Neural progenitor cell (in vitro differentiated cells): ENCODE results near the gene ABO.

ENCODE experiments used
- EZH2 ChIP-seq: fragments of 200-600 bp; sonication (generic); IDR thresholded peaks from 2 replicates; pipeline ENCODE4 v1.6.1; 2017; ENCODE audit warnings: antibody characterized with exemption, mild to moderate bottlenecking, moderate library complexity
- TF ChIP-seq, protein P1 (sequence below): fragments of 200-600 bp; sonication (generic); IDR thresholded peaks from 2 replicates; pipeline ENCODE4 v1.5.1; 2017; ENCODE audit warnings: antibody characterized with exemption, mild to moderate bottlenecking

DNA sequence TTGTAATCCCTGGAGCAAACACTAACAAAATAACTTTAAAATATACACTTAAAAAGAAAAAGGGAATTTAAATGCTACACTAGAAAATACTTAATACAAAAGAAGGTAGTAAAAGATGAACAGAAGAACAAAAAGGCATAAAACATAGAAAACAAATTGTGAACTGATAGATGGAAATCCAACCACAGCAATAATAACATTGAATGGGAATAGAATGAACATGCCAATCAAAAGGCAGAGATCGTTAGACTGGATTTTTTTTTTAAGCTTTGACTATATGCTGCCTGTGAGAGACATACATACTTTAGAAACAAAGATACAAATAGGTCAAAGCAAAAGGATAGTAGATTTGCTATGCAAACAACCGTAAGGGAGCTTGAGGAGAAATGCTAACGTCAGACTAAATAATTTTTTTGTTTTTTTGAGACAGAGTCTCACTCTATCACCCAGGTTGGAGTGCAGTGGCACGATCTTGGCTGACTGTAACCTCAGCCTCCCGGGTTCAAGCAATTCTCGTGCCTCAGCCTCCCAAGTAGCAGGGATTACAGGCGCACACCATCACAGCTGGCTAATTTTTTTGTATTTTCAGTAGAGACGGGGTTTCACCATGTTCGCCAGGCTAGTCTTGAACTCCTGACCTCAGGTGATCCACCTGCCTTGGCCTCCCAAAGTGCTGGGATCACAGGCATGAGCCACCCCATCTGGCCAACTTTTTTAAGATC lies 6.5 kb downstream of the ABO start:
- TF ChIP-seq, protein P1, sequence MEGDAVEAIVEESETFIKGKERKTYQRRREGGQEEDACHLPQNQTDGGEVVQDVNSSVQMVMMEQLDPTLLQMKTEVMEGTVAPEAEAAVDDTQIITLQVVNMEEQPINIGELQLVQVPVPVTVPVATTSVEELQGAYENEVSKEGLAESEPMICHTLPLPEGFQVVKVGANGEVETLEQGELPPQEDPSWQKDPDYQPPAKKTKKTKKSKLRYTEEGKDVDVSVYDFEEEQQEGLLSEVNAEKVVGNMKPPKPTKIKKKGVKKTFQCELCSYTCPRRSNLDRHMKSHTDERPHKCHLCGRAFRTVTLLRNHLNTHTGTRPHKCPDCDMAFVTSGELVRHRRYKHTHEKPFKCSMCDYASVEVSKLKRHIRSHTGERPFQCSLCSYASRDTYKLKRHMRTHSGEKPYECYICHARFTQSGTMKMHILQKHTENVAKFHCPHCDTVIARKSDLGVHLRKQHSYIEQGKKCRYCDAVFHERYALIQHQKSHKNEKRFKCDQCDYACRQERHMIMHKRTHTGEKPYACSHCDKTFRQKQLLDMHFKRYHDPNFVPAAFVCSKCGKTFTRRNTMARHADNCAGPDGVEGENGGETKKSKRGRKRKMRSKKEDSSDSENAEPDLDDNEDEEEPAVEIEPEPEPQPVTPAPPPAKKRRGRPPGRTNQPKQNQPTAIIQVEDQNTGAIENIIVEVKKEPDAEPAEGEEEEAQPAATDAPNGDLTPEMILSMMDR, result no peak
- TF ChIP-seq EZH2, result no peak
